Stimulated activated CD4-positive, alpha-beta T cell treated with anti-CD3 and anti-CD28 coated beads, TNF-alpha, amount 100 ng/mL, for 24 hours (primary cell): ENCODE data around the gene KCNK6.

Experiments
- DNase-seq, 3 experiments: peaks; one replicate each; pipeline ENCODE4 v3.0.0-alpha.2; 2020; ENCODE audit warnings: low read depth in 3 of 3

The KCNK6 gene

DNA sequence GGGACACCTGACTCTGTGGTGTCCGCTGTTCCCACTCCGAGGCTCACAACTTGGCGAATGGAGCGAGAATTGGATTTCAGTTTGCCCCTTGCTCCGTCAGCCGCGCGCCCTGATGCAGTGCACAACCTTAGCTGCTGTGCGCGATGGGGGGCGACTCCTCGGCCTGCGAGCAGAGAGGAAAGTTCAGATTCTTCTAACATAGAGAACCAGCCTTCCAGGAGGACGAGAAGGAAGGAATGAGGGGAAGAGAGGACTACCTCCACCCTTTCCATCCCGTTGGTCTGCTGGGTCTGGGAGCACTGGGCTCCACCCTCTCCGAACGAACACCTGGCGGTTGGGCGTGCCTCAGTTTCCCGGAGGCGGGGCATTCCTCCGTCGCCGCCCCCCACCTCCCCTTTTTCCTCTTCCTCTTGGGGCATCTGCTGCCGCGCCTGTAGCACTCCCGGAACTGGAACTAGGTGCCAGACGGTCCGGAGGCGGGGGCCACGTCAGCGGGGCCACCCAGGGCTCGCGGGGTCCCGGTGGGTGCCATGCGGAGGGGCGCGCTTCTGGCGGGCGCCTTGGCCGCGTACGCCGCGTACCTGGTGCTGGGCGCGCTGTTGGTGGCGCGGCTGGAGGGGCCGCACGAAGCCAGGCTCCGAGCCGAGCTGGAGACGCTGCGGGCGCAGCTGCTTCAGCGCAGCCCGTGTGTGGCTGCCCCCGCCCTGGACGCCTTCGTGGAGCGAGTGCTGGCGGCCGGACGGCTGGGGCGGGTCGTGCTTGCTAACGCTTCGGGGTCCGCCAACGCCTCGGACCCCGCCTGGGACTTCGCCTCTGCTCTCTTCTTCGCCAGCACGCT, at the start of gene KCNK6:
Gene KCNK6, plus strand, starts transcription at position 425 of the 838 bp plus-strand sequence. Its CDS starts 106 bp downstream, at position 531.
- DNase-seq, result peak; percentile 14 to 72 (median 19)

DNA sequence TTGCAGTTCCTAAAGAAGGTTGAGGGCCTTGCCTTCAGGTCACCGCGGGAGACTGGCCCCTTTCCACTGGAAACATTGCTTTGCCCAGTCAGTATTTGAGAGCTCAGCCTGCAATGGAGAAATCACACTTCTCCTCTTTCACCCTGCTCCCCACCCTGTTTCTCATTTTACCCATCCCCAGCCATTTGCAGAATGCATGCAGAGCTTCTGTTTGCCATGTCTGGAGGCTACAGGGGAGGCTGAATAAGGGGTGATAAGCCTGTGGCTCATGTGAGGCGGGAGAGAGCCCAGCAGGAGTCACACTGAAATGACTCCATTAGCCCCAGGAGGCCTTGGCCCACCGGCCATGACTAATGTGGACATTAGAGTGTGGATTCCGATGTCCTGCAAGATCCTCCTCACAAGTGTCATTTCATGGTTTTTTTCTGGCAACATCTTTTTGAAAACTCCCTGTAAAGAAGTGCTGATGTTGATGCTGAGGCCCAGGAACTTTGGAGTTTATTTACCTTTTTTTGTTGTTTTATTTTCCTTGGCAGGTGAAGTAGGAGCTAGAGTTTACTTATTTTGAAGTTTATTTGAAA, 49.0 kb upstream of the KCNK6 start:
- DNase-seq, result no peak

DNA sequence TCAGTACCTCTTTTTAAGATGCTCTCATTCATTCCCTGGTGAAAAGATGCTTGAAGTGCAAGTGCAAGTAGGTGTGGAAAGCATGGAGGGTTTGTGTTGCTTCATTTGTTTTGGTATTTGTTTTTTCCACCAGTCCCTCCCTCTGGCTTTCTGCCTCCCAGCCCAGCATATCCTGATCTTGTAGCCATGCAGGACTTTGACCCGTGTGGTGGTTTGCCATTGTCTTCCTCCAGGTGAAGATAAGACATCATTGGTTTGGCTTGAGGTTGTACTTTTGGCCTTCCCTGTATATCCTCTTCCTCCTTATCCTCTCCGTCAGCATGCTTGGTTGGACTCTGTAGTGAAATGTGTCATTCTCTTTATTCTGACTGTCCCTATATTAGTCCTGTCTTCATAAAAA, 46.1 kb upstream of the KCNK6 start:
- no peak for DNase-seq

DNA sequence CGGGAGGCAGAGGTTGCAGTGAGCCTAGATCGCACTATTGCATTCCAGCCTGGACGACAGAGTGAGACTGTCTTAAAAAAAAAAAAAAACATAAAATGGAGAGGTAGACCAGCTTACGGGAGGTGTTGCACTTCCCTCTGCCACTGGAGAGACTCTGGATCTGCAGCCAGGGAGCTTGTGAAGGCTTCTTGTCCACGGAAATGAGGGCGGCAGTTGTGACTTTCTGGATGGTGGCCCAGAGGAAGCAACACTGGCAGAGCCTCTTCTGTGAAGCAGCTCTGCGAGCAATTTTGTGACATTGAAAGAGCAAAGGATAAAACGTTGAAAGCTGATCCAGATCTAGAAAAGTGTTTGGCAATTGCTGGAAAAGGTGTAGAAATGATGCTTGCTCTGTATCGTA, 44.9 kb upstream of the KCNK6 start:
- no peak for DNase-seq

DNA sequence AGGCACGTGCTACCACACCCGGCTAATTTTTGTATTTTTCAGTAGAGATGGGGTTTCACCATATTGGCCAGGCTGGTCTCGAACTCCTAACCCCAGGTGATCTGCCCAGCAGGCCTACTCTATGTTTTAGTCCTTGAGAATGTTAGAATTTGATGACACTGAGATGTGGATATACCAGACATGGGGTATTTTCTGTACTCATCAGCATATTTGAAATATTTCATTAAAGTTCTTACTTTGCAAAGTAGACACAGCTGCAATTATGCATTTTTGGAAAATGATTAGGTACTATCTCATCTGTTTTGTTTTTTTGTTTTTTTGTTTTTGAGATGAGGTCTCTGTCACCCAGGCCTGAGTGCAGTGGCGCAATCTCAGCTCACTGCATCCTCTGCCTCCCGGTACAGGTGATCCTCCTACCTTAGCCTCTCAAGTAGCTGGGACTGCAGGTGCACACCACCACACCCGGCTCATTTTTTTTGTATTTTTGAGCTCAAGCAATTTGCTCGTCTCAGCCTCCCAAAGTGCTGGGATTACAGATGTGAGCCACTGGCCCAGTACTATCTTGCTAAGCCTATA, 42.6 kb upstream of the KCNK6 start:
- DNase-seq, result no peak

DNA sequence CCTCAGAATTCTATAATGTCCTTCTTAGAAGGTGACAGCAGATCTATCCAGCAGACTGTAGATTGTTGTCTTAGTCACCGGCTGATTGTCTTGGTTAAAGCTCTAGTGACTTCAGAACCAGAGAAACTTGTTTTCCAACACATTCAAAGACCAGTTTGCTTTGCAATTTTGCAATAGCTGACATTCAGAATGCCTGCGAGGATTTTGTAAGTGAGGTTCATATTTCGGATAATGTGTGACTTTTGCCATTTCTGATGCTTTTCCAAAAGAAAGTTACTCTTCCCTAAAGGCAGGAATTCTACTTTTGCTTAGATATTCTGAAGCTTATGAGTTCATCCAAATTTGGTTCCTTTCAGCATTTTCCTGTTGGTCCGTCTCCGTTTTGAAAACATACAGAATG, 42.1 kb upstream of the KCNK6 start:
- DNase-seq, result no peak

DNA sequence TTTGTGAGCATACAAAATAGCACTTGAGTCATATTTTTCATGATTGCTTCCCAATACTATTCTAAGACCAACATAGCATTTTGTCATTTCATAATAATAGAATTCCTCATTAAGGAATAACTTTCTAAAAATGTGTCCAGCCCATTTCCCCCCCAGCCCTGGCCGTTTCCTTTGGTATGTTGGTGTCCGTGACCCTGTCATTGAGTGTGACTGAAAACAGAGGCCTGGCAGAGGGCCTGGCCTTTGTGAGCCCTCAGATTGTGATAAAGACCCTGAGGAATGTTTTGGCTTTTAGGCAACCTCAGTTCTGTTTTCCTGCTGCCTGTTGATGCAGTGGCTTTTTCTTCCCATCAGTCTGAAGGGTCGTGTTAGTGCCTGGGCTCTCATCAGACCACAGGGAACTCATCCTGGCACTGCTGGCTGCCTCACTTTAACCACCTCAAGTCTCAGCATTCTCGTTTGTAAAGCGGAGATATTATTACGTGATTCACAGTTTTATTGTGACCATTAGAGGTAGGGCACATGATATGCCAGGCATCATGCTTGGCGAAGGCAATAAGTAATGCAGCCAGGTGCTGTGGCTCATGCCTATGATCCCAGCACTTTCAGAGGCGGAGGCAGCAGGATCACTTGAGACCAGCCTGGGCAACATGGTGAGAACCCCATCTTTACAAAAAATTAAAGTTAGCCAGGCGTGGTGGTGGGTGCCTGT, 41.5 kb upstream of the KCNK6 start:
- no peak for DNase-seq

DNA sequence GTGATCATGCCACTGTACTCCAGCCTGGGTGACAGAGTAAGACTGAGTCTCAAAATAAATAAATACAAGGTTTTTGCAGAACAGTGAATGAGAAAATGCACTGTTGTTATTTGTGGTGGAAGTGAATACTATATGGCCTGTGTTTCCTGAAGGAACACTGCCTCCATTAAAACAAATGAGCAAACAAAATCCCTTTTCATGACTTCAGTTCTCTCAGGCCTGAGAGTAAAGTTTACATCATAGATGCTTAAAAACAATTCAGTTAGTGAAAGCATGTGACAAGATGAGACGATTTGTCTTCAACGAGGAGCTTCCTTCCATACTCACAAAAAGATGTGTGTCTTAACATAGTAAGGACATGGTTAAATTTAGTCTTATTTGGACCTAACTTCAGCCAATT, 40.9 kb upstream of the KCNK6 start:
- DNase-seq, result no peak

DNA sequence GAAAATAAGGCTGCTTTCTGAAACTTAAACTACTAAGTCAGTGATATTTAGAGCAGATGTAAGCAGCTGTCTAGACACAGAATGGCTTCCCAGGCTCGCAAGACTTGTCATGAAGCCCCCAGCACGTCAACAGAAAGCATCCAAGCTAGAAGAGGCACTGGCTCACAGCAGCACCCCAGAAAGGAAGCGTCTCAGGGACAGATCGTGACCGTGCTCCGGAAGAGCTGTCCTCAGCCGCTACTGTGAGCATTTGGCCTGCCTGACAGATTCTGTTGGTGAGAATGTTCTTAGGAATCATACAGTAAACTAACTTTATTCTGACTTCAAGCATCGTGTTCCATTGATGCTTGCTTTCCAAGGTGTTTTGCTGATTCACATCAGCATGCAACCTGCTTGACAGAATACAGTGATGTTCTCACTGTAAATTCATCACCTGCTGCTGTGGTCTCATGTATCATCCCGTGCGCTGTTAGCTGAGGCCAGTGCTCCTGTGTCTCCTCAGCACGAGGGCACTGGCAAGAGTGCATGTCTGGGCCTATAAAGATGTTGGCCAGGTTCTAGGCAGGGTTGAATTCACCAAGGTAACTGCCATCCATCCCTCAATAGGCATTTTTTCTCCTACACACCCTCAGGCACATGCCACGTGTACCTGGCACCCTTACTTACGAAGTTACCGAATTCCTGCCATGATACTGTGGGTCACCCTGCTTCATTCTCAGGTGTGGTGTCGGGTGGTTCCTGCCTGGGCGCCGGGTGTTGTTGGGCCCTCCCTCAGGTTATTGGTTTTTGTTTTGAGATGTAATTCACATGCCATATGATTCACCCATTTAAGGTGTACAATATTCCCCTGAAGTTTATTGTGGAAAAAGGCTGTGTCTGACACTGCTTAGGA, 39.4 kb upstream of the KCNK6 start:
- no peak for DNase-seq

DNA sequence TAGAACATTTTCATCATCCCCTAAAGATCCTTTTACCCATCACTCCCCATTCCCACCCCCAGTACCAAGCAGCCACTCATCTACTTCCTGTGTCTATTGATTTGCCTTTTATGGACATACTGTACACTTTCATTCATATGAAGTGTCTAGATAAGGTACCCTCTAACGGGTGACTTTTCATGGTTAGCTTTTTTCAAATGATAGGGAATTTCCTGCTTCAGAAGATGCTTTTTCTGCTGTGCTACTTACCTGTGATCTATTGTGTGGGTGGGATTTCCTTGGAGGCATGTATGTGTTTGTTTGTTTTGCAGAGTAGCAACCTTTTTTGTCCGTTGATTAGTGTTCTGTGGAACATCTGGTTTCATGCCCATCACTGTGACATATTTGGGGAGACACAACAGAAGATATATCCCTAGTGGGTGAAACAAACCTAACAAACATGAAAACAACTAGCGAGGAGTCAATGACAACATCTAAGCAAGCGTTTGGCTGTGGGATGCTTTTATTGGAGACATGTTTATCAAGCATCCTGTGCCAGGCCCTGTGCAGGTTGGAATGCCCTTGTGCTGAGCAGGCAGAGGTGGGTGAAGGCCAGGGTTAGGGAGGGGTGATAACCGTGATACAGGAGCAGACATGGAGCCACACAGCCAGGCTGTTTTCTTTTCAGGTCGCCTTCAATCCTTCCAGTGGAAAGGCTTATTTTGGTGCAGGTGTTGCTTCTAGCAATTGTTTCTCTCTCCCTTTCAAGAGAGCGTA, 37.7 kb upstream of the KCNK6 start:
- no peak for DNase-seq

DNA sequence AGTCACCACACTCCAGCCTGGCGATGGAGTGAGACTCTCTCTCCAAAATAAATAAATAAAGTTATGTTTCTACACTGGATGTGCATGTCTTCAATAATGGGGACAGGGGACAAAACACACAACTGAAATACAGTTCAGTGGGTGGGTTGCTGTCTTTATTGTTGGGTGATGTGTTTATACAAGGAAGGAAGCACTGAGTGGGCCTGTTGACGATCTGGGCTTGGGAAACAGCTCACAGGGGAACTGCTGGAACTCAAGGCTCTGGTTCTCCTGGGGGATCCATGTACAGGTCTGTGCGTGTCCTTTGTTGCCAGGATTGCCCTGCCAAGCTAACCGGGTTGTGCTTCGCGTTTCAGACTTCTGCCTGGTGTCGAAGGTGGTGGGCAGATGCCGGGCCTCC, 36.4 kb upstream of the KCNK6 start:
- no peak for DNase-seq

DNA sequence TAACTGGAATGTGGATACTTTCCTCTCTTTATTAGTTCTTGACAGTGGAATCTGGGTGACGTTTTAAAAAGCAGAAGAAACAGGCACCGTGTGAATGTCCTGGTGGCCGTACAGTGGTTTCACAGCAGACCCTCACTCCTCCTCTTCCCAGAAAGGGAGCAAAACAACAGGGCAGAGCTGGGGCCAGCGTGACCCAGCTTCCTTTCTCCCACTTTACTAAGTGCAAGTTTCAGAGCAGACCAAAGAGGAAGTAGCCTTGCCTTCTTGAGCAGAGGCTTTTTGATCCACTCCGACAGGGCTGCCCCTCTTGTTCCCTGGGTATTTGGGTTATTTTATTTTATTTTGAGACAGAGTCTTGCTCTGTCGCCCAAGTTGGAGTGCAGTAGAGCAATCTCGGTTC, 35.2 kb upstream of the KCNK6 start:
- DNase-seq, result no peak

DNA sequence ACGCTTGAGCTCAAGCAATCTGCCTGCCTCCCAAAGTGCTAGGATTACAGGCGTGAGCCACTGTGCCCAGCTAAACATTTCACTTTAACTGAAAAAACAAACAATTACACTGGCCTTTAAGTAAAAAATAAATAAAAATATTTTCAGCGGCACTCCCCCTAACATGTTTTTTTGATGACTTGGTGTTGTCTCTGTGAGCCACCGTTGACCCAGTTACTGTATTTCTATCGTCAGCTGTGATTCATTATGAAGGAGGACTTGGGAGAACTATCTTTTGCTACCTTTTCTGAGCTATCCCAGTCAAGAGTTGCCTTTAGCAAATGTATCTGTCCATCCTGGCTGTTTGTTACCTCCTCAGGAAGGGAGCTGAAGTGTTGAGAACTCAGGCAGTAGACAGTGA, 34.1 kb upstream of the KCNK6 start:
- no peak for DNase-seq

DNA sequence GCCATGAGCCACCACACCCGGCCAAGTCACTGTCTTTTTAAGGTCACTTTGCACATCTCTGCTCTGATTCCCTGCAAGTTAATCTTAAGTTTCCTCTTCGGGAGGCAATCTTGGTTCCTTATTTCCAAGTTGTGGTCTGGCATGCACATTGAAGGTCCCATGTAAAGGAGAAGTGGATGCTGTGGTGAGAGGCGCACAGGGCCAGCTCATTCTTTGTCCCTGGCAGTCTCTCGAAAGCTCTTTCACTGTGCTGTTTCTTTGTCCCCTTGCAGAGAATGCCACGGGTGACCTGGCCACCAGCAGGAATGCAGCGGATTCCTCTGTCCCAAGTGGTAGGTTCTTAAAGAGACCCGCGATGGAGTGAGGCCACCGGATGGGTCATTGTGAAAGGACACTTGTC, 32.0 kb upstream of the KCNK6 start:
- DNase-seq, result no peak

DNA sequence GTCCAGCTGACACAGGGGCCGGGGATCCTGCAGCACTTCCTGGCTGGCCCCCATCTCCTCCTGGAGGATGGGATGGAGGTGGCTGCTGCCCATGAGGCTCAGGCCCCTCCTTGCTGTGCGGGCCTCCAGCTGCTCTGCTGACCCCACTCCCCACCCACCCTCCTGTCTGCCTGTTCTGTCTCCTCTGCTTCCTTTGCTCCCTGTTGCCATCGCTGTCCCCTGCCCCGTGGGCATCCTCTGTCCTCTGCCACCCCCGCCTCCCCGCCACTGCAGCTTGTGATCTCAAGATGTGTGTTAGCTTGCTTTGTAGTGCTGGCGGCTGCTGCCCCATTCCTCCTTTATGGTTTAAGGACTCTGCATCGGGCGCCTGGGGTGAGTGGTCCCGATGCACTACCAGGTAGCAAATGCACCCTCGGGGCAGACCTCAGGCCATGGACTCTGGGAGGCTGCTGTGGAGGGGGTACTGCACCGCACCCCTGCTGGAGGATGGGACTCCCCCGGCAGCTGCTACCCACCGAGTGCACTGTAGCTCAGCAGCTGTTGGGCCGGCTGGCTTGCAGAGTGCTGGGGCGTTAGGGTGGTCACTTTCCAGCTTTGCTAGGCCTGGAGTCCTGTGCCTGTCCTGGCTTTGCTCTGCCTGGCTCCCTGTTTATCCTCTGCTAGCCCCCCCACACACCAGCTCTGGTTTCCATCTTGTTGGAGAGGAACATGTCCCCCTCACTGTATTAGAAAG, 31.4 kb upstream of the KCNK6 start:
- no peak for DNase-seq

DNA sequence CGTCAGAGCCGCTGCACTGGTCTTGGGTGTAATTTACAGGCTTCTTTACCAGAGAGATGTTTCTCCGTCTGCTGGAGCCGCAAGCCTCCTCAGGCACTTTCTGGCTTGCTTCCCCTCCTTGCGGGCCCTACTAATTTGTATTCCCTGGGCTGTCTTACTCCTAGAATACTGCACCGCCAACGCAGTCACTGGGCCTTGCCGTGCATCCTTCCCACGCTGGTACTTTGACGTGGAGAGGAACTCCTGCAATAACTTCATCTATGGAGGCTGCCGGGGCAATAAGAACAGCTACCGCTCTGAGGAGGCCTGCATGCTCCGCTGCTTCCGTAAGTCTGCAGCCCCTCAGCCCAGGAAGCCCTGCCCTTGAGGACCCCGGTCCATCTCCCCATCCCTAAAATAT, 29.7 kb upstream of the KCNK6 start:
- DNase-seq, result no peak

DNA sequence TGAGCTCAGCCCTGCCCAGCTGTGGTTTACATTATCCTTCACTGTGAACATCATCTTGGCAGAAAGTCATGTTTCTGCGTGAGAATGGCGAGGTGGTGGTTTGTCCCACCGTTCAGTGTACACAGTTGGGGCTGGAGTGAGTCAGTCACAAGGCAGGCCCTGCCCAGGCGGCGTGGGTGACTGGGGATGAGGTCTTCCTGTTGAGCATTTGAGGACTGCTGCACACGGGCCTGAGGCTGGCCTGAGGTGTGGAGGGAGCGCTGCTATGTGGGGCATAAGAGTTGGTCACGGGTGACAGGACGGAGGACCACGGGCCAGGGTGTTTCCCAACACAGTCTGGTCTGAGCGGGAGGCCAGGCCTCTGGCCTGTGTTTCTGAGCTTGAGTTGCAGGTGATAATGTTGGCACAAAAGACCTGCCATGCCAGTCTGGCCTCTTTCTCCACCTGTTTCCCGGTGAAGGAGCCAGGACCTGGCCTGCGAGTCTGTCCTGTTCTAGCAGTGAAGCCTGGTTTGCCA, 29.0 kb upstream of the KCNK6 start:
- no peak for DNase-seq

DNA sequence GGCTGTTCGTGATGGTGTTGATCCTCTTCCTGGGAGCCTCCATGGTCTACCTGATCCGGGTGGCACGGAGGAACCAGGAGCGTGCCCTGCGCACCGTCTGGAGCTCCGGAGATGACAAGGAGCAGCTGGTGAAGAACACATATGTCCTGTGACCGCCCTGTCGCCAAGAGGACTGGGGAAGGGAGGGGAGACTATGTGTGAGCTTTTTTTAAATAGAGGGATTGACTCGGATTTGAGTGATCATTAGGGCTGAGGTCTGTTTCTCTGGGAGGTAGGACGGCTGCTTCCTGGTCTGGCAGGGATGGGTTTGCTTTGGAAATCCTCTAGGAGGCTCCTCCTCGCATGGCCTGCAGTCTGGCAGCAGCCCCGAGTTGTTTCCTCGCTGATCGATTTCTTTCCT, 27.8 kb upstream of the KCNK6 start:
- no peak for DNase-seq

DNA sequence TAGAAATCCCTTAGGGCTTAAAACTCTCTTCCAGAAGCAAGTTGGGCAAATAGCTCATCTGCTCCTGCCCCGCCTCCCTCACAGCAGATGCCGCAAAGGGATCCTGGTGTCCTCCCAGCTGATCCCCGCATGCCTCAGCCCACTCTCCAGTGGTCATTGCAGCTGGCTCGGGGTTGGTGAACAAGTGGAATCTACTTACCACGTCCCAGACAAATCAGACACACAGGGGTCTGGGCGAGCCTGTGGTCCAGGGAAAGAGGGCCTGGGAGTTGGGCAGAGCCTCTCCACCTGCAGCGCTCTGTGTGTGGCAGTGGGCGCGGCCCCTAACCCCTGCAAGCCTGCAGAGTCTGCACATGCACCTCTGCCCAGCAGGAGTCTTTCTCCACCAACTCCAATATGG, 26.4 kb upstream of the KCNK6 start:
- DNase-seq, result no peak

DNA sequence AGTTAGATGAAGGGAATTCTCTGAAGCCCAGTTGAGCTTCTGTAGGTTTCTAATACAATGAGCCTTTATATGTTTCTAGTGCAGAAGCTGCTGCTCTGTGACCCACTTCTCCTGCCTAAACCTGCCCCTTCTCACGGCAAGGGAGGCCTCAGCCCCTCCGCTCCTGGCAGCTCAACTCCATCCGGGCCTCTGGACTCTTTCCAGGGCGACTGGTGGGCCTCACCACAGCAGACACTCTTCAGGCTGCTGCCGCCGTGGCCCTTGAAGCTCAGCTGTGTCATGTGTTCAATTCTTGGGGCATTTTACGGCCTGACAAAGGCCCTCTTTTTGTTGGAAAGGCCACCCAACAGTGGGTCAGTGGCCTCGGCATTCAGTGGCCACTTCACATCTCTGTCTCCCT, 25.6 kb upstream of the KCNK6 start:
- DNase-seq, result no peak
